K562 (cell line): ENCODE results near the gene GNGT2. TPM values are rescaled to one million over a fixed set of nuclear protein-coding genes. Genes with fewer than 3 reads are reported as not detected.

Experiments used
- ARHGAP35 ChIP-seq: fragments of 450-650 bp; IDR thresholded peaks from 2 replicates; pipeline ENCODE4 v1.6.1; 2018; ENCODE audit not compliant: partially characterized antibody
- CEBPB ChIP-seq: fragments of 450-650 bp; IDR thresholded peaks from 2 replicates; pipeline ENCODE4 v1.6.1; 2016; ENCODE audit warnings: missing genetic modification characterization, missing compliant biosample characterization
- HDAC8 ChIP-seq: fragments of 450-650 bp; IDR thresholded peaks from 2 replicates; pipeline ENCODE4 v1.6.1; 2016; ENCODE audit warnings: mild to moderate bottlenecking, missing genetic modification characterization, moderate library complexity, missing compliant biosample characterization
- L3MBTL2 ChIP-seq: fragments of 450-650 bp; IDR thresholded peaks from 2 replicates; pipeline ENCODE4 v1.6.1; 2016; ENCODE audit warnings: mild to moderate bottlenecking, moderate library complexity
- MAFG ChIP-seq: fragments of 450-650 bp; conservative IDR thresholded peaks from 2 replicates; pipeline ENCODE4 v1.6.1; 2016; ENCODE audit warnings: missing genetic modification characterization, missing compliant biosample characterization
- NR2C1 ChIP-seq, 2 experiments: fragments of 450-650 bp; IDR thresholded peaks; 2 replicates each; pipeline ENCODE4 v1.6.1; 2017; ENCODE audit warnings: mild to moderate bottlenecking in 2 of 2, antibody characterized with exemption in 1 of 2, inconsistent platforms in 1 of 2, missing compliant biosample characterization in 1 of 2, missing genetic modification characterization in 1 of 2
- NR2C2 ChIP-seq, 2 experiments: fragments of 200-800 bp in 1 of 2; sonication (Bioruptor generic) in 1 of 2; sonication (generic) in 1 of 2; formaldehyde crosslinking in 1 of 2; IDR thresholded peaks; 2 replicates each; pipeline versions ENCODE4 v1.6.1 to v1.8.0; 2016 to 2022; ENCODE audit warnings: mild to moderate bottlenecking in 1 of 2, missing compliant biosample characterization in 1 of 2, missing genetic modification characterization in 1 of 2, missing genetic modification reagents in 1 of 2
- RREB1 ChIP-seq: fragments of 250-450 bp; sonication (Bioruptor Pico); IDR thresholded peaks from 2 replicates; pipeline ENCODE4 v1.4.0; 2020
- THRAP3 ChIP-seq: fragments of 450-650 bp; IDR thresholded peaks from 2 replicates; pipeline ENCODE4 v1.6.1; 2016; ENCODE audit warnings: mild to moderate bottlenecking, inconsistent platforms, borderline replicate concordance
- XRCC5 ChIP-seq: fragments of 200-400 bp; formaldehyde crosslinking; IDR thresholded peaks from 2 replicates; pipeline ENCODE4 v1.6.1; 2017; ENCODE audit warnings: low read depth, mild to moderate bottlenecking, low read length
- ZBTB11 ChIP-seq, 3 experiments: fragments of 200-800 bp in 1 of 3; fragments of 250-450 bp in 1 of 3; fragments of 450-650 bp in 1 of 3; sonication (Bioruptor Pico) in 1 of 3; sonication (Bioruptor generic) in 1 of 3; formaldehyde crosslinking in 1 of 3; IDR thresholded peaks; 2 replicates each; pipeline versions ENCODE4 v1.6.1 to v1.8.0; 2016 to 2022; ENCODE audit warnings: mild to moderate bottlenecking in 2 of 3, missing genetic modification characterization in 2 of 3, missing compliant biosample characterization in 1 of 3, moderate library complexity in 1 of 3
- ZC3H11A ChIP-seq: IDR thresholded peaks from 2 replicates; pipeline ENCODE4 v1.6.1; 2012; ENCODE audit warnings: low read depth, low read length, improper control_type of control experiment
- ZEB2 ChIP-seq: fragments of 450-650 bp; IDR thresholded peaks from 2 replicates; pipeline ENCODE4 v1.6.1; 2016
- ZSCAN29 ChIP-seq: fragments of 450-650 bp; IDR thresholded peaks from 2 replicates; pipeline ENCODE4 v1.6.1; 2017
- polyA plus RNA-seq, 8 experiments: library from polyadenylated mRNA; depleted of rRNA in 4 of 8; stranded (reverse) in 5 of 8; unstranded in 3 of 8; fragments of >200 nt; fragmentation: Nextera tagmentation in 2 of 8; fragmentation: Illumina TruSeq in 1 of 8; extraction: Ambion mirVana in 2 of 8; extraction: Trizol in 1 of 8; gene quantifications; 2 replicates each; pipeline versions ENCODE4 v1.2.1 to v1.2.3, GENCODE V29; 2011 to 2014; ENCODE audit warnings: inconsistent platforms in 1 of 8, missing spikeins in 1 of 8
- total RNA-seq, 7 experiments: library from RNA; depleted of rRNA in 6 of 7; stranded (reverse); fragments of >200 nt in 6 of 7; fragmentation: Illumina TruSeq in 2 of 7; extraction: Trizol in 2 of 7; gene quantifications; 2 replicates each; pipeline versions ENCODE4 v1.2.1 to v1.2.3, GENCODE V29; 2011 to 2021; ENCODE audit warnings: low replicate concordance in 1 of 7
- TF ChIP-seq, protein P1 (sequence below): fragments of 250-450 bp; sonication (Bioruptor Pico); IDR thresholded peaks from 2 replicates; pipeline ENCODE4 v1.4.0; 2020; ENCODE audit warnings: mild to moderate bottlenecking
- TF ChIP-seq, protein P2 (sequence below): sonication (generic); formaldehyde crosslinking; IDR thresholded peaks from 2 replicates; pipeline ENCODE4 v1.8.1; 2022; ENCODE audit warnings: missing genetic modification reagents

GNGT2 gene
- total and polyA plus RNA-seq, 9 of the 15 experiments (the other 6 are each of a cell fraction or from before 2014, with no cell fraction given) = not detected

DNA sequence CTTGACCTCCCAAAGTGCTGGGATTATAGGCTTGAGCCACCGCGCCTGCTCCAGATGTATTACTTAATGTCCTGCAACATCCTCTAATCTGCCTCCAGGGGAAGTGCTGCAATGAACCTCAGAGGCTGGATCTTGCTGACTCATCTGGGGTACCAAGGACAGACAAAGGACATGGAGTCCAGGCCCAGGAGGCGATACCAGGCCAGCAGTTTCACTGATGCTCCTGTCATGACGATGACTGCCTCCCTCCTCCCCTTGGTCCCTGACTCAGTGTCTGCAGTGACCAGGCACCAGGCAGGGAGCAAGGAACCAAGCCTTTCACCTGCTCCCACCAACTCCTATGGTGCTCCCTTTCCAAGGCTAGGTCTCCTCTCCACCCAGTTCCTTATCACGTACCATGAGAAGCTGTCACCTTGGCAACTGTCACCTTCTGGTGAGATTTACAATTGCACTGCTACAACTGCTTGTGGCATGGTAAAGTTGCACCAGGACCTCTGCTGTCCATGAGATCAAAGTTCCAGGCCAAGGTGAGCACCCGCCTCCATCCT is 41.8 kb upstream of the GNGT2 start (continued):
- TF ChIP-seq ZBTB11 (CRISPR knock-in tag; IDR thresholded peaks at IDR 0.05) (no peak), HDAC8 (no peak), NR2C1 (IDR thresholded peaks at IDR 0.05) (peak; percentile 38; the same call in 1 of the 2 replicates), NR2C1 (tag; IDR thresholded peaks at IDR 0.05) (peak; percentile 71), CEBPB (peak; percentile 89), ZC3H11A (no peak), ZSCAN29 (no peak), MAFG (tag) (peak; percentile 97), NR2C2 (CRISPR knock-in tag; IDR thresholded peaks at IDR 0.05) (no peak), NR2C2 (tag; IDR thresholded peaks at IDR 0.05) (peak; percentile 47; the same call in 1 of the 2 replicates), ARHGAP35 (no peak), XRCC5 (no peak), RREB1 (peak; percentile 98), THRAP3 (no peak), ZEB2 (peak; percentile 72; the same call in 1 of the 2 replicates), L3MBTL2 (0 out of 2 replicates have a peak, but pooled peaks have one; percentile 14)
- TF ChIP-seq, protein P1, sequence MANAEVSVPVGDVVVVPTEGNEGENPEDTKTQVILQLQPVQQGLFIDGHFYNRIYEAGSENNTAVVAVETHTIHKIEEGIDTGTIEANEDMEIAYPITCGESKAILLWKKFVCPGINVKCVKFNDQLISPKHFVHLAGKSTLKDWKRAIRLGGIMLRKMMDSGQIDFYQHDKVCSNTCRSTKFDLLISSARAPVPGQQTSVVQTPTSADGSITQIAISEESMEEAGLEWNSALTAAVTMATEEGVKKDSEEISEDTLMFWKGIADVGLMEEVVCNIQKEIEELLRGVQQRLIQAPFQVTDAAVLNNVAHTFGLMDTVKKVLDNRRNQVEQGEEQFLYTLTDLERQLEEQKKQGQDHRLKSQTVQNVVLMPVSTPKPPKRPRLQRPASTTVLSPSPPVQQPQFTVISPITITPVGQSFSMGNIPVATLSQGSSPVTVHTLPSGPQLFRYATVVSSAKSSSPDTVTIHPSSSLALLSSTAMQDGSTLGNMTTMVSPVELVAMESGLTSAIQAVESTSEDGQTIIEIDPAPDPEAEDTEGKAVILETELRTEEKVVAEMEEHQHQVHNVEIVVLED = no peak
- TF ChIP-seq, protein P2, sequence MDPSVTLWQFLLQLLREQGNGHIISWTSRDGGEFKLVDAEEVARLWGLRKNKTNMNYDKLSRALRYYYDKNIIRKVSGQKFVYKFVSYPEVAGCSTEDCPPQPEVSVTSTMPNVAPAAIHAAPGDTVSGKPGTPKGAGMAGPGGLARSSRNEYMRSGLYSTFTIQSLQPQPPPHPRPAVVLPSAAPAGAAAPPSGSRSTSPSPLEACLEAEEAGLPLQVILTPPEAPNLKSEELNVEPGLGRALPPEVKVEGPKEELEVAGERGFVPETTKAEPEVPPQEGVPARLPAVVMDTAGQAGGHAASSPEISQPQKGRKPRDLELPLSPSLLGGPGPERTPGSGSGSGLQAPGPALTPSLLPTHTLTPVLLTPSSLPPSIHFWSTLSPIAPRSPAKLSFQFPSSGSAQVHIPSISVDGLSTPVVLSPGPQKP (CRISPR knock-in tag) = no peak
